Neural progenitor cell (in vitro differentiated cells): Measurements from ENCODE around the gene PNLDC1.
"Not testable (repeated sequence)": the region's sequence is repeated elsewhere in the genome, so short reads cannot be mapped to it uniquely, and the experiment has no call there.

Experiments used
- EZH2 ChIP-seq: fragments of 200-600 bp; sonication (generic); IDR thresholded peaks from 2 replicates; pipeline ENCODE4 v1.6.1; 2017; ENCODE audit warnings: antibody characterized with exemption, mild to moderate bottlenecking, moderate library complexity
- EZH2phosphoT487 ChIP-seq: fragments of 200-600 bp; sonication (generic); IDR thresholded peaks from 2 replicates; pipeline ENCODE4 v1.6.1; 2017; ENCODE audit warnings: antibody characterized with exemption
- TF ChIP-seq, protein P1 (sequence below): fragments of 200-600 bp; sonication (generic); IDR thresholded peaks from 2 replicates; pipeline ENCODE4 v1.5.1; 2017; ENCODE audit warnings: antibody characterized with exemption, mild to moderate bottlenecking

DNA sequence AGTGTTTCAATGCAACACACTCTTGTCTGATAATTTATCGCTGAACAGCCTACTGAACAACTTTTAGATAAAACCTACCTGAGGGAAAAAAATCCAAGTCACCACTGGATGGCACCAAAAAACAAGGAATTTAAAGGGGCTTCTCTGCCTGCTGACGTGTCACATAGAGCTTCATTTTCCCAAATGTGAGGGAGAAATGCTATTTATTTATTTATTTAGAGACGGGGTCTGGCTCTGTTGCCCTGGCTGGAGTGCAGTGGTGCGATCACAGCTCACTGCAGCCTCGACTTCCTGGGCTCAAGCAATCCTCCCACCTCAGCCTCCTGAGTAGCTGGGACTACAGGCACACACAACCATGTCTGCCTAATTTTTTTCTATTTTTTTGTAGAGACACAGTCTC is 63.3 kb downstream of the PNLDC1 start:
- TF ChIP-seq, protein P1, sequence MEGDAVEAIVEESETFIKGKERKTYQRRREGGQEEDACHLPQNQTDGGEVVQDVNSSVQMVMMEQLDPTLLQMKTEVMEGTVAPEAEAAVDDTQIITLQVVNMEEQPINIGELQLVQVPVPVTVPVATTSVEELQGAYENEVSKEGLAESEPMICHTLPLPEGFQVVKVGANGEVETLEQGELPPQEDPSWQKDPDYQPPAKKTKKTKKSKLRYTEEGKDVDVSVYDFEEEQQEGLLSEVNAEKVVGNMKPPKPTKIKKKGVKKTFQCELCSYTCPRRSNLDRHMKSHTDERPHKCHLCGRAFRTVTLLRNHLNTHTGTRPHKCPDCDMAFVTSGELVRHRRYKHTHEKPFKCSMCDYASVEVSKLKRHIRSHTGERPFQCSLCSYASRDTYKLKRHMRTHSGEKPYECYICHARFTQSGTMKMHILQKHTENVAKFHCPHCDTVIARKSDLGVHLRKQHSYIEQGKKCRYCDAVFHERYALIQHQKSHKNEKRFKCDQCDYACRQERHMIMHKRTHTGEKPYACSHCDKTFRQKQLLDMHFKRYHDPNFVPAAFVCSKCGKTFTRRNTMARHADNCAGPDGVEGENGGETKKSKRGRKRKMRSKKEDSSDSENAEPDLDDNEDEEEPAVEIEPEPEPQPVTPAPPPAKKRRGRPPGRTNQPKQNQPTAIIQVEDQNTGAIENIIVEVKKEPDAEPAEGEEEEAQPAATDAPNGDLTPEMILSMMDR: peak; percentile 68
- not testable (repeated sequence) for TF ChIP-seq EZH2, EZH2phosphoT487
